Measurements from ENCODE around the gene PCNT. TPM values are rescaled to one million over a fixed set of nuclear protein-coding genes. Genes with fewer than 3 reads are reported as not detected.

PCNT gene
- total and polyA plus RNA-seq, 10 of the 15 experiments (the other 5 are each of a cell fraction or from before 2014, with no cell fraction given), result 2.9 to 39.6 (median 20.5) TPM

DNA sequence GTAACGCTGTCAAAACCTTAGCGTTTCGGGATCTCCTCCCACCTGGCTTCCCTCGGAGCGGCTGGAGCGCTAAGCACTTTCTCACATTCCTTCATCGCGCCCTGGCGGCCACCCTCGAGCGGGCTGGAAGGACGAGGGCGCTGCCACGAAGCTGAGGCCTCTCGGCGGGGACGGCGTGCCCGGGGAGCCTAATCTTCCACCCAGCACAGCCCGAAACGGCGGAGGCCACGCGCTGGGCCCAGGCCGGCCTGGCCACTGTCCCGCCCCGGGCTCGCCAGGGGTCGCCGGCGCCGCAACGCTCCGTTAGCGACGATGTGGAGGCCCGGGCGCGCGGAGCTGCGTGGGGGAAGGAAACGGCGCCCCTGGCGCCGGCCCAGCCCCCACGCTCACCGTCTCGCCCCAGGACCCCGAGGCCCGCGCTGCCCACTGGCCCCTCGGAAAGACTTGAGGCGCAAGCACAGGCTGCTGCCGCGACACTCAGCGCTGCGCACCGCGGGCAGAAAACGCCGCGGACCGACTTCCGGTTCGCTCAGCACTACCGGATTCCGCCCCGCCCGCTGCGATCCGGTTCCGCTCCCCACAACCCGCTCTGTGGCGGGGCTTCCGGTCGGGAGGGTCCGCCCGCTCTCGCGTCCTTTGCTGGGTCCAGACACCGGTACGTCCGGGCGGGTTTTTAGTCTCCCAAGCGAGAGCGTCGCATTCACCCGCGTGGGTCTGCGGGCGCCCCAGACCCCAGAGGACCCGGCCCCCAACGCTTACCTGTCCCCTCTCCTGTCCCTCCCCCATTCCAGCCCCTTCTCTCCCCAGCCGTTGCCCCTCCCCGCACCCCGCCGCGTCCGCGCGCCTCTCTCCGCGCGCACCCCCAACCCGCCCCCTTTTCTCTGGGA lies 38.0 kb upstream of the PCNT start, which contains the start of gene YBEY (continued):
- TF ChIP-seq MTA2 (IDR thresholded peaks at IDR 0.05; ENCODE audit: low read depth) (peak; percentile 27; the same call in 1 of the 2 replicates), ETV6 (conservative IDR thresholded peaks at IDR 0.05 in 1 of 2, IDR thresholded peaks at IDR 0.05 in 1 of 2; ENCODE audit: borderline replicate concordance in 1 of 2, low read depth in 1 of 2) (peak in 1 of 2 experiments; percentile 10; a peak in 1 of 4 replicates), ZNF384 (IDR thresholded peaks at IDR 0.05; ENCODE audit: borderline replicate concordance, low read depth, low read length) (no peak), ATF7 (IDR thresholded peaks at IDR 0.05; ENCODE audit: low read depth) (no peak), PAX5 (IDR thresholded peaks at IDR 0.05; ENCODE audit: borderline replicate concordance, low read depth, low read length) (0 out of 2 replicates have a peak, but pooled peaks have one; percentile 46), SIN3A (IDR thresholded peaks at IDR 0.05; ENCODE audit: low read depth, low read length) (peak; percentile 70; the same call in 1 of the 2 replicates), CHD1 (IDR thresholded peaks at IDR 0.05; ENCODE audit: low read depth, low read length) (no peak), ZNF217 (IDR thresholded peaks at IDR 0.05) (peak; percentile 86; the same call in 1 of the 2 replicates), NBN (IDR thresholded peaks at IDR 0.05) (peak; percentile 49; the same call in 1 of the 2 replicates), MXI1 (IDR thresholded peaks at IDR 0.05; ENCODE audit: low read depth, low read length) (peak; percentile 77; the same call in 1 of the 2 replicates), SMARCA5 (IDR thresholded peaks at IDR 0.05) (peak; percentile 85), HCFC1 (IDR thresholded peaks at IDR 0.05; ENCODE audit: low read length) (peak; percentile 81), CREM (IDR thresholded peaks at IDR 0.05; ENCODE audit: low read depth) (peak; percentile 61), POLR2AphosphoS2 (IDR thresholded peaks at IDR 0.05; ENCODE audit: low read depth, low read length) (peak; percentile 93)
- TF ChIP-seq, protein P1, sequence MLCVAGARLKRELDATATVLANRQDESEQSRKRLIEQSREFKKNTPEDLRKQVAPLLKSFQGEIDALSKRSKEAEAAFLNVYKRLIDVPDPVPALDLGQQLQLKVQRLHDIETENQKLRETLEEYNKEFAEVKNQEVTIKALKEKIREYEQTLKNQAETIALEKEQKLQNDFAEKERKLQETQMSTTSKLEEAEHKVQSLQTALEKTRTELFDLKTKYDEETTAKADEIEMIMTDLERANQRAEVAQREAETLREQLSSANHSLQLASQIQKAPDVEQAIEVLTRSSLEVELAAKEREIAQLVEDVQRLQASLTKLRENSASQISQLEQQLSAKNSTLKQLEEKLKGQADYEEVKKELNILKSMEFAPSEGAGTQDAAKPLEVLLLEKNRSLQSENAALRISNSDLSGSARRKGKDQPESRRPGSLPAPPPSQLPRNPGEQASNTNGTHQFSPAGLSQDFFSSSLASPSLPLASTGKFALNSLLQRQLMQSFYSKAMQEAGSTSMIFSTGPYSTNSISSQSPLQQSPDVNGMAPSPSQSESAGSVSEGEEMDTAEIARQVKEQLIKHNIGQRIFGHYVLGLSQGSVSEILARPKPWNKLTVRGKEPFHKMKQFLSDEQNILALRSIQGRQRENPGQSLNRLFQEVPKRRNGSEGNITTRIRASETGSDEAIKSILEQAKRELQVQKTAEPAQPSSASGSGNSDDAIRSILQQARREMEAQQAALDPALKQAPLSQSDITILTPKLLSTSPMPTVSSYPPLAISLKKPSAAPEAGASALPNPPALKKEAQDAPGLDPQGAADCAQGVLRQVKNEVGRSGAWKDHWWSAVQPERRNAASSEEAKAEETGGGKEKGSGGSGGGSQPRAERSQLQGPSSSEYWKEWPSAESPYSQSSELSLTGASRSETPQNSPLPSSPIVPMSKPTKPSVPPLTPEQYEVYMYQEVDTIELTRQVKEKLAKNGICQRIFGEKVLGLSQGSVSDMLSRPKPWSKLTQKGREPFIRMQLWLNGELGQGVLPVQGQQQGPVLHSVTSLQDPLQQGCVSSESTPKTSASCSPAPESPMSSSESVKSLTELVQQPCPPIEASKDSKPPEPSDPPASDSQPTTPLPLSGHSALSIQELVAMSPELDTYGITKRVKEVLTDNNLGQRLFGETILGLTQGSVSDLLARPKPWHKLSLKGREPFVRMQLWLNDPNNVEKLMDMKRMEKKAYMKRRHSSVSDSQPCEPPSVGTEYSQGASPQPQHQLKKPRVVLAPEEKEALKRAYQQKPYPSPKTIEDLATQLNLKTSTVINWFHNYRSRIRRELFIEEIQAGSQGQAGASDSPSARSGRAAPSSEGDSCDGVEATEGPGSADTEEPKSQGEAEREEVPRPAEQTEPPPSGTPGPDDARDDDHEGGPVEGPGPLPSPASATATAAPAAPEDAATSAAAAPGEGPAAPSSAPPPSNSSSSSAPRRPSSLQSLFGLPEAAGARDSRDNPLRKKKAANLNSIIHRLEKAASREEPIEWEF (IDR thresholded peaks at IDR 0.05; ENCODE audit: insufficient replicate concordance, low read depth, low read length), result no peak
- TF ChIP-seq, protein P2, sequence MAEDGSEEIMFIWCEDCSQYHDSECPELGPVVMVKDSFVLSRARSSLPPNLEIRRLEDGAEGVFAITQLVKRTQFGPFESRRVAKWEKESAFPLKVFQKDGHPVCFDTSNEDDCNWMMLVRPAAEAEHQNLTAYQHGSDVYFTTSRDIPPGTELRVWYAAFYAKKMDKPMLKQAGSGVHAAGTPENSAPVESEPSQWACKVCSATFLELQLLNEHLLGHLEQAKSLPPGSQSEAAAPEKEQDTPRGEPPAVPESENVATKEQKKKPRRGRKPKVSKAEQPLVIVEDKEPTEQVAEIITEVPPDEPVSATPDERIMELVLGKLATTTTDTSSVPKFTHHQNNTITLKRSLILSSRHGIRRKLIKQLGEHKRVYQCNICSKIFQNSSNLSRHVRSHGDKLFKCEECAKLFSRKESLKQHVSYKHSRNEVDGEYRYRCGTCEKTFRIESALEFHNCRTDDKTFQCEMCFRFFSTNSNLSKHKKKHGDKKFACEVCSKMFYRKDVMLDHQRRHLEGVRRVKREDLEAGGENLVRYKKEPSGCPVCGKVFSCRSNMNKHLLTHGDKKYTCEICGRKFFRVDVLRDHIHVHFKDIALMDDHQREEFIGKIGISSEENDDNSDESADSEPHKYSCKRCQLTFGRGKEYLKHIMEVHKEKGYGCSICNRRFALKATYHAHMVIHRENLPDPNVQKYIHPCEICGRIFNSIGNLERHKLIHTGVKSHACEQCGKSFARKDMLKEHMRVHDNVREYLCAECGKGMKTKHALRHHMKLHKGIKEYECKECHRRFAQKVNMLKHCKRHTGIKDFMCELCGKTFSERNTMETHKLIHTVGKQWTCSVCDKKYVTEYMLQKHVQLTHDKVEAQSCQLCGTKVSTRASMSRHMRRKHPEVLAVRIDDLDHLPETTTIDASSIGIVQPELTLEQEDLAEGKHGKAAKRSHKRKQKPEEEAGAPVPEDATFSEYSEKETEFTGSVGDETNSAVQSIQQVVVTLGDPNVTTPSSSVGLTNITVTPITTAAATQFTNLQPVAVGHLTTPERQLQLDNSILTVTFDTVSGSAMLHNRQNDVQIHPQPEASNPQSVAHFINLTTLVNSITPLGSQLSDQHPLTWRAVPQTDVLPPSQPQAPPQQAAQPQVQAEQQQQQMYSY (CRISPR knock-in tag; IDR thresholded peaks at IDR 0.05), result no peak
- TF ChIP-seq, protein P3, sequence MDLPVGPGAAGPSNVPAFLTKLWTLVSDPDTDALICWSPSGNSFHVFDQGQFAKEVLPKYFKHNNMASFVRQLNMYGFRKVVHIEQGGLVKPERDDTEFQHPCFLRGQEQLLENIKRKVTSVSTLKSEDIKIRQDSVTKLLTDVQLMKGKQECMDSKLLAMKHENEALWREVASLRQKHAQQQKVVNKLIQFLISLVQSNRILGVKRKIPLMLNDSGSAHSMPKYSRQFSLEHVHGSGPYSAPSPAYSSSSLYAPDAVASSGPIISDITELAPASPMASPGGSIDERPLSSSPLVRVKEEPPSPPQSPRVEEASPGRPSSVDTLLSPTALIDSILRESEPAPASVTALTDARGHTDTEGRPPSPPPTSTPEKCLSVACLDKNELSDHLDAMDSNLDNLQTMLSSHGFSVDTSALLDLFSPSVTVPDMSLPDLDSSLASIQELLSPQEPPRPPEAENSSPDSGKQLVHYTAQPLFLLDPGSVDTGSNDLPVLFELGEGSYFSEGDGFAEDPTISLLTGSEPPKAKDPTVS (IDR thresholded peaks at IDR 0.05; ENCODE audit: low read depth, low read length), result no peak
- TF ChIP-seq, protein P4, sequence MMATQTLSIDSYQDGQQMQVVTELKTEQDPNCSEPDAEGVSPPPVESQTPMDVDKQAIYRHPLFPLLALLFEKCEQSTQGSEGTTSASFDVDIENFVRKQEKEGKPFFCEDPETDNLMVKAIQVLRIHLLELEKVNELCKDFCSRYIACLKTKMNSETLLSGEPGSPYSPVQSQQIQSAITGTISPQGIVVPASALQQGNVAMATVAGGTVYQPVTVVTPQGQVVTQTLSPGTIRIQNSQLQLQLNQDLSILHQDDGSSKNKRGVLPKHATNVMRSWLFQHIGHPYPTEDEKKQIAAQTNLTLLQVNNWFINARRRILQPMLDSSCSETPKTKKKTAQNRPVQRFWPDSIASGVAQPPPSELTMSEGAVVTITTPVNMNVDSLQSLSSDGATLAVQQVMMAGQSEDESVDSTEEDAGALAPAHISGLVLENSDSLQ (IDR thresholded peaks at IDR 0.05), result peak; percentile 46
